ENCODE data around the gene HEG1.
A peak's percentile ranks its signal among the peaks of the same experiment; 100 is the strongest.

The HEG1 gene

DNA sequence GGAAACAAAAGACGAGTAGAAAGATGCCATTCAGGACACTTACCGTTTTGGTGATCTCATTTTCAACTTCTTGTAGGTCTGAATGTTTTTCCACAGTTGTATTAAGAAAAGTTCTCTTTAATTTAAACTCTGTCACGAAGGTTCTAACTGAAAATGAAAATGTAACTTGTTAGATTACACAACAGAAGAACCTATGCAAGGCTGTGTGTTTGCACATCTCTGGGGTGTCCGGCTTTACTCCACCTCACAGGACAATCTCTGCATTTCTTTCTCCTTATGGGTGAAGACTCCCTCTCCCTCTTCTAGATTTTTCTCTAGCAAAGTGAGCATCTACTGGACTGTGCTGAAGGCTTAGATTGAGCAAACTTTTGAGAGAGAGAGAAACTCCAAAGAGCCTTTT, 50.6 kb downstream of the HEG1 start:
- no peaks in the 10 kb centered on the region for H3K4me1 ChIP-seq
- TF ChIP-seq, protein P1, sequence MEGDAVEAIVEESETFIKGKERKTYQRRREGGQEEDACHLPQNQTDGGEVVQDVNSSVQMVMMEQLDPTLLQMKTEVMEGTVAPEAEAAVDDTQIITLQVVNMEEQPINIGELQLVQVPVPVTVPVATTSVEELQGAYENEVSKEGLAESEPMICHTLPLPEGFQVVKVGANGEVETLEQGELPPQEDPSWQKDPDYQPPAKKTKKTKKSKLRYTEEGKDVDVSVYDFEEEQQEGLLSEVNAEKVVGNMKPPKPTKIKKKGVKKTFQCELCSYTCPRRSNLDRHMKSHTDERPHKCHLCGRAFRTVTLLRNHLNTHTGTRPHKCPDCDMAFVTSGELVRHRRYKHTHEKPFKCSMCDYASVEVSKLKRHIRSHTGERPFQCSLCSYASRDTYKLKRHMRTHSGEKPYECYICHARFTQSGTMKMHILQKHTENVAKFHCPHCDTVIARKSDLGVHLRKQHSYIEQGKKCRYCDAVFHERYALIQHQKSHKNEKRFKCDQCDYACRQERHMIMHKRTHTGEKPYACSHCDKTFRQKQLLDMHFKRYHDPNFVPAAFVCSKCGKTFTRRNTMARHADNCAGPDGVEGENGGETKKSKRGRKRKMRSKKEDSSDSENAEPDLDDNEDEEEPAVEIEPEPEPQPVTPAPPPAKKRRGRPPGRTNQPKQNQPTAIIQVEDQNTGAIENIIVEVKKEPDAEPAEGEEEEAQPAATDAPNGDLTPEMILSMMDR (IDR thresholded peaks at IDR 0.05), result no peak
- H3K9me3 ChIP-seq, result no peaks in the 10 kb centered on the region
- no peak overlapping the region for H3K4me3 ChIP-seq
- intact Hi-C loops (cut with DNase I; ENCODE audit: low total_unique reads), result no loop called here
- H3K27ac ChIP-seq, result no peak overlapping the region
- no peaks in the 10 kb centered on the region for H3K27me3 ChIP-seq
- H3K36me3 ChIP-seq, result peaks cover 50 to 90% (median 78%) of the 10 kb centered on the region in 3 donors
- DNase-seq, result no peak

DNA sequence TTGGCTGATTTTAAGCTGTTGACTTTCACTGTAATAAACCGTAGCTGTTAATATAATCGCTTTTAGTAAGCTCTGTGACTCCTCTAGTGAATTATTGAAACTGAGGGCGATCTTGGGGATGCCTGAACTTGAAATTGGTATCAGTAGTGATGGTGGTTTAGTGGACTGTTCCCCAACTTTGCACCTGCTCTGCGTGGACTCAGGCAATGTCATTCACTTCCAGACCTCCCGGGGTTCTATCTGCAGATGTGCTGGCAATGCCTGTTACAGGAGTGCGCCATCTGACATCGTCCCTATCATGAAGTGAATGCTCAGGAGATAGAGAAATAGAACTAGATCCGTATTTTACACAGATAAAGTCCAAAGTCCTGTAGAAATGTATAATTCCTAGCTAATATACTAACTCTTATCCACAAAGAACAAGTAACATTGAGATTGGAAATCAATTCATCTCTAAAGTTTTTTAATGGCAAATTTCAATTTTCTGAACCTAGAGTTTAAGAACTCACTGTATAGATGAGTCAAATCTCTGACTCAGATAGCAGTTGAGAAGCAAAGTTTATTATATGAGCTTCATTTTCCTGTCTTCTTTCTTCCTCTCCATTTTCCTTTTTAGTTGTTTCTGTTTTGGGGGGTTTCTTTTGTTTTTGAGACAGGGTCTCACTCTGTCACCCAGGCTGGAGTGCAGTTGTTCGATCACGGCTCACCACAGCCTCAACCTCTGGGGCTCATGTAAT, 51.8 kb downstream of the HEG1 start:
- Histone ChIP-seq H3K4me3 (no peak overlapping the region), H3K9me3 (no peaks in the 10 kb centered on the region), H3K27ac (no peak overlapping the region), H3K4me1 (no peaks in the 10 kb centered on the region), H3K27me3 (no peaks in the 10 kb centered on the region), H3K36me3 (peaks cover 41 to 91% (median 70%) of the 10 kb centered on the region in 3 donors)
- TF ChIP-seq, protein P1 (IDR thresholded peaks at IDR 0.05), result no peak
- intact Hi-C loops (cut with DNase I; ENCODE audit: low total_unique reads), result no loop called here
- no peak for DNase-seq

DNA sequence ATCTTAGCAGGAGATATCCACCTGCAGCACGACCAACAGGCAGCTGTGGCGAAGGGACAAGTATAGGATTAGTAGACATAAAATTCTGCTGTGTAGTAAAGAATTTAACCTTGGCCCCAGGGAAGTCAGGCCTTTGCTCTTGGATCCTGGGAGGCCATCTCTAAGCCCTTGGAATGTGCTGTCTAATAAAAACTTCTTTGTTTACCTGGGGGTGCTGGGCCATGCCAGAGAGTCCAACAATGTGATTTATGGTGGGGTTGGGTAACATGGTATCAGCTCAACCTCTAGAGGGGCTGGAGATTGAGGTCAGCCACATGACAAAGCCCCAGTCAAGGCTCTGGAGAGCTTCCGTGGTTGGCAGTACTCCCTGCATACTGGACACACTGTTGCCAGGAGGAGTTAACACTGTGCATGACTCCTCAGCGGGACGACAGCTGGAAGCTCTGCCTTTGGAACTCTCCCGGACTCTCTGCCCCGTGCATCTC, 52.4 kb downstream of the HEG1 start:
- H3K4me1 ChIP-seq, result no peaks in the 10 kb centered on the region
- intact Hi-C loops (cut with DNase I; ENCODE audit: low total_unique reads), result no loop called here
- H3K4me3 ChIP-seq, result no peak overlapping the region
- peaks cover 38 to 89% (median 70%) of the 10 kb centered on the region in 3 donors for H3K36me3 ChIP-seq
- TF ChIP-seq, protein P1 (IDR thresholded peaks at IDR 0.05), result no peak
- H3K27me3 ChIP-seq, result no peaks in the 10 kb centered on the region
- H3K9me3 ChIP-seq, result no peaks in the 10 kb centered on the region
- peak in 1 of 2 donors; percentile 49 for DNase-seq
- H3K27ac ChIP-seq, result no peak overlapping the region

DNA sequence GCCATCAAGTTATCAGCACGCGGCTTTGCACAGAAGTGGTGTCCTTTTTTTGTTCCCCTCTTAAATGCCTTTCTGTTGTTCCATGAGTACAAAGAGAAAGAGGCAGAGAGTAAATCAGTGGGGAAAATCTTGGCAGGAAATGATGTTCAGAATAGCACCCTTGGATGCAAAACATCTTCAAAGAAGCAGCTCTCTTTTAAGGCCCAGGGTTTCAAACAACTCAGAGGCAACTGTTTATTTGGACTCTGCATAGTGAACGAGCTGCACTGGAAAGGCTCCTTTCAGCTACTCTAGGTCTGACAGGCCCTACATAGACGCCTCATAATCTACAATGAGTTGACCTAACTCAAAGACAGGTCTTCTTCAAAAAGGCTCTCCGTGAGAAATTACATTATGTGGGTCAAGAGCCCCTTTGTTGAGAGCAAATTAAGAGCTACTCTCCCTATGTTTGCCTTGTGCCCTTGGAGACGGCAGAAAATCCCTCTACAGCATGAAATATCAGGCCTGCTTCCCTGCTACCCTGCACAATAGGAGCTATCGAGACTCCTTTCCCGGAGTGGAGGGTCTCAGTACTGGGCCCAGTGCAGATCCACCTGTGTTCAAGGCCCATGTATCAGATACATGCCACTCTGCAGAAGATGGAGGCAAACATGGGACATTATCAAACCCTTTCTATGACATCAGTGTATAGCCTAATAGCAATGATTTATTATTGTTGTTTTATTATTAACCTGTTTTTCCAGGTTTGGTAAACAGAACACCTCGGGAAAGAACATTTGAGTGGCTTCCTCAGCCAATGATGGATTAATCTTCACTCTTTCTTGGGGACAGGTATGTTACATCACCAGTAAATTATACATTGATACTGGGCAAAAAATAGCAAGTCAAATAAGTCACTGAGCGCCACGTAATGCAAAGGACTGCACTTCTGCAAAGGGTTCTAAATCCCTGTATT, 53.1 kb downstream of the HEG1 start:
- no peaks in the 10 kb centered on the region for H3K4me1 ChIP-seq
- intact Hi-C loops (cut with DNase I; ENCODE audit: low total_unique reads), result no loop called here
- H3K36me3 ChIP-seq, result peaks cover 38 to 89% (median 72%) of the 10 kb centered on the region in 3 donors
- no peak for DNase-seq
- no peak overlapping the region for H3K4me3 ChIP-seq
- TF ChIP-seq, protein P1 (IDR thresholded peaks at IDR 0.05), result no peak
- no peak overlapping the region for H3K27ac ChIP-seq
- no peaks in the 10 kb centered on the region for H3K27me3 ChIP-seq
- no peaks in the 10 kb centered on the region for H3K9me3 ChIP-seq

DNA sequence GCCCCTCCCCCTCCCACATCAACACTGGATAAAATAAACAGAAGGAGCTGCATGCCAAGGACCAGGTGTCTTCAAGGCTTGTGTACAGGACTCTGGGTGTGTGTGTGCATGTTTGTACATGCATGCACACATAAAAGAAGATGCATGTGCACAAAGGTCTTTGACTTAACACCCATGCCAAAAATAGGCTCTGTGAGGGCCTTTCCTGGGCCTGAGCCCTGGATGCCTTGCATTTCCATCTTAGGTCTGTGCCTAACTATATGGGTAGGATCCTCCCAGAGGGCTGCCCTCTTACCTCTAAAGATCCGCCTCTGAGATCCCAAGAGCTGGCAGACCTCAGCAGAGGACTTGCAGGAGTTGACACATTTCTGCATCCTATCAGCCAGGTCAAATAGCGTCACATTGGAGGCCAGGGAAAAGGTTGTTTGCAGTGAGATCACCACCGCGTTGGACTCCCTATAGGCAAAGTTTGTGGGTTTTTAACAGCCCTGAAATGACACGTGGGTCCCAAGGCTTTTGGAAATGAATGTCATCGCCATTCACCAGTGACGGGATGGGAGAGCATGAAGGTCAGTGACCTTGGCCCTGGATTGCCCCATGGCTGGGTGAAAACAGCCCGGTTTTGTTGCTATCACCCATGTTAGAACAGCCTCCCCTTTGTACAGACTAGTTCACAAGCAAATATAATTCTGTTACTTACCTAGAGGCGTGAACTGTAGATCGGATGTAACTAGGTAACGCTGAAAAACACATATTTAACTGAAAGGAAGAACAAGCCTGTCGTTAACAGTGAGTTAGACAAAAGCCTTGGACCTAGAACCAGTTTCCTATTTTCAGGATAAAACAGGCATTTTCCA, 54.0 kb downstream of the HEG1 start:
- DNase-seq, result no peak
- no peaks in the 10 kb centered on the region for H3K4me1 ChIP-seq

More for the DNA sequence above, 54.0 kb downstream of the HEG1 start:
- Histone ChIP-seq H3K27me3 (no peaks in the 10 kb centered on the region), H3K27ac (no peak overlapping the region), H3K9me3 (no peaks in the 10 kb centered on the region), H3K36me3 (peaks cover 46 to 95% (median 76%) of the 10 kb centered on the region in 3 donors), H3K4me3 (no peak overlapping the region)
- TF ChIP-seq, protein P1 (IDR thresholded peaks at IDR 0.05), result no peak
- intact Hi-C loops (cut with DNase I; ENCODE audit: low total_unique reads), result no loop called here

All from tibial artery (tissue), 4 donors.